ENCODE results near the gene STEAP1B. TPM values are rescaled to one million over a fixed set of nuclear protein-coding genes. Genes with fewer than 3 reads are reported as not detected.
"Not testable (repeated sequence)": the region's sequence is repeated elsewhere in the genome, so short reads cannot be mapped to it uniquely, and the experiment has no call there.

The STEAP1B gene
- total RNA-seq, 1 experiment from 2014 or later, result 5.1 TPM

- peak; percentile 29 for DNase-seq (ENCODE audit: extremely low read depth, low read depth)
Observed at GRCh38 chr7:22501336-22501735, 1.3 kb upstream of the STEAP1B start.

- DNase-seq (ENCODE audit: extremely low read depth, low read depth), result no peak
Observed at GRCh38 chr7:22499044-22499443, 944 bp downstream of the STEAP1B start.

- DNase-seq (ENCODE audit: extremely low read depth, low read depth), result not testable (repeated sequence)
Observed at GRCh38 chr7:22496912-22497311, 3.1 kb downstream of the STEAP1B start.

- DNase-seq (ENCODE audit: extremely low read depth, low read depth), result not testable (repeated sequence)
Observed at GRCh38 chr7:22496296-22496888, 3.6 kb downstream of the STEAP1B start.

GRCh38 chr7:22493160-22493925 is 6.6 kb downstream of the STEAP1B start:
- not testable (repeated sequence) for DNase-seq (ENCODE audit: extremely low read depth, low read depth)

GRCh38 chr7:22488643-22489462 is 11.1 kb downstream of the STEAP1B start:
- peak; percentile 75 for DNase-seq (ENCODE audit: extremely low read depth, low read depth)

- no peak for DNase-seq (ENCODE audit: extremely low read depth, low read depth)
Observed at GRCh38 chr7:22487978-22488642, 11.9 kb downstream of the STEAP1B start.

GRCh38 chr7:22486597-22486996 is 13.4 kb downstream of the STEAP1B start:
- DNase-seq (ENCODE audit: extremely low read depth, low read depth), result no peak

GRCh38 chr7:22485189-22485588 is 14.8 kb downstream of the STEAP1B start:
- DNase-seq (ENCODE audit: extremely low read depth, low read depth), result no peak

- DNase-seq (ENCODE audit: extremely low read depth, low read depth), result no peak
Observed at GRCh38 chr7:22482503-22482902, 17.5 kb downstream of the STEAP1B start.

GRCh38 chr7:22481726-22482125 is 18.3 kb downstream of the STEAP1B start:
- no peak for DNase-seq (ENCODE audit: extremely low read depth, low read depth)

- no peak for DNase-seq (ENCODE audit: extremely low read depth, low read depth)
Observed at GRCh38 chr7:22480523-22481075, 19.4 kb downstream of the STEAP1B start.

- DNase-seq (ENCODE audit: extremely low read depth, low read depth), result no peak
Observed at GRCh38 chr7:22477876-22478450, 22.0 kb downstream of the STEAP1B start.

GRCh38 chr7:22477262-22477661 is 22.7 kb downstream of the STEAP1B start:
- DNase-seq (ENCODE audit: extremely low read depth, low read depth), result no peak

- no peak for DNase-seq (ENCODE audit: extremely low read depth, low read depth)
Observed at GRCh38 chr7:22476824-22477223, 23.2 kb downstream of the STEAP1B start.

- DNase-seq (ENCODE audit: extremely low read depth, low read depth), result no peak
Observed at GRCh38 chr7:22474645-22475044, 25.3 kb downstream of the STEAP1B start.

- no peak for DNase-seq (ENCODE audit: extremely low read depth, low read depth)
Observed at GRCh38 chr7:22470981-22471380, 29.0 kb downstream of the STEAP1B start.

GRCh38 chr7:22469371-22470143 is 30.4 kb downstream of the STEAP1B start:
- no peak for DNase-seq (ENCODE audit: extremely low read depth, low read depth)

- DNase-seq (ENCODE audit: extremely low read depth, low read depth), result no peak
Observed at GRCh38 chr7:22468609-22469008, 31.4 kb downstream of the STEAP1B start.

Data from NCI-H460 (cell line).